ENCODE data around the gene LCLAT1. TPM values are rescaled to one million over a fixed set of nuclear protein-coding genes. Genes with fewer than 3 reads are reported as not detected.

LCLAT1 gene
- total RNA-seq, 1 experiment from 2014 or later = 18.5 TPM

DNA sequence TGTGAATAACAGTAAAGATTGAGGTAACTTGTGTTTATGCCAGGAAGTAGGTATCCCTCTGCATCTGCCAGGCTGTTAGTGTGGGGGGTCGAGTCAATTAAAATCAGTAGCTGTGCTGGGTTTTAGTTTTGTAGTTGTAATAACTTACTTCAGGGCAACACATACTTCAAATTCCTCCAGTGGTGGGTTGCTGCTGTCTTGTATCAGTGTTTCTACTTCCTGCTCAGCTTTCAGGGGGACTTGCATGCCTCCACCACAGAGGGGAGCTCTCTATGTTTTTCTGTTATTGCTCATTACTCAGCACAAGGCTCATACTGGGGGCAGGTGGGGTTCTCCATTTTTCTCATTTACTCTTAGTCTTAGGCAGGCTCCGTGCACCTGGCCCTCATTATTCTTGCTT, 223.4 kb downstream of the LCLAT1 start:
- no peak for DNase-seq (ENCODE audit: low read depth)

DNA sequence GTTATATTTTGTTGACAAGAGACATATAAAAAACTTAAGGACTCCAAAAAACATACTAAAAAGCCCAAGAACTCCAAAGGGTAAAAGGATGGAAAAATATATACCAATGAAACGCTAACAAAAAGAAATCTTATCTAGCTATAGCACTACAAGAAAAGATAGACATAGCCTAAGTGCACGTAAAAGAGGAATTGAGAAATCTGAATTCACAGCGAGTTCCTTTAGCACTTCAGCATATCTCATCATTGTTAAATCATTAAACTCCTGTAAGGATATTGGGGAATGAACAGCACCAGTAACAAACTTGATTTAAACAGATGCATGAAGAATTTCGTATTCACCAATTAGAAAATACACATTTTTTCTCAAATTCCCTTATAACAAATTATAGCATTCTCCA, 226.1 kb downstream of the LCLAT1 start:
- no peak for DNase-seq (ENCODE audit: low read depth)

DNA sequence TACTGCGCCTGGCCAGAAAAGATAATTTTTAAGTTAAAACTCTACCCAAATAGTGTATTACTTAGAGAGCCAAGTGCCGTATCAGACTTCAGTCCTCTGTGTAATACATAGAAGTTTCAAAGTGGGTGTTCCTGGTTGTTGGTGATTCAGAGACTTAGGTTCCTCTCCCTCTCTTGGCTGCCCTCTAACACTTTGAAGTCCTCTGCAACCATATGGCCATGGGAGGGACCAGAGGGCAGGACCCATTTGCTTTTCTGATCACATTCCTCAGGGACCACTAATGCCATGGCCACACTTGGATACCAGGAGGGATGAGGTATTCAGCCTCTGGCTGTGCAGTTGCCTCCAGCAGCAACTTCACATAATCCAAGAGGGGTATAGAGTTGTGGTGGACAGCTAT, 228.7 kb downstream of the LCLAT1 start:
- DNase-seq (ENCODE audit: low read depth) = no peak

DNA sequence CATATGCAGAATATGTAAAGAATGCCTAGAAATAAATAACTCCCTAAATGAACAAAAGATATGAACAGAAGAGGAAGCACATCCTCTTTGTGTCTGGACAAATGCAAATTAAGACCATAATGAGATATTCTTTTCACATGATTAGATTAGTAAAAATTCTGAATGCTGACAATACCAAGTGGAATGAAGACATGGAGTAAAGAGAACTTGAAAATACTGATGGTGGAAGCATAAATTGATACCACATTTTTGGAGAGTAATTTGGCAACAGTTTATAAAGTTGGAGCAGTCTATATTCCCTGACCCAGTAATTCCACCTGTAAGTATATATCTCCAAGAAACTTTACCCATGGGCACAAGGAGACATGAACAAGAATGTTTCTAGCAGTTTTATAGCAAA, 230.2 kb downstream of the LCLAT1 start:
- no peak for DNase-seq (ENCODE audit: low read depth)

DNA sequence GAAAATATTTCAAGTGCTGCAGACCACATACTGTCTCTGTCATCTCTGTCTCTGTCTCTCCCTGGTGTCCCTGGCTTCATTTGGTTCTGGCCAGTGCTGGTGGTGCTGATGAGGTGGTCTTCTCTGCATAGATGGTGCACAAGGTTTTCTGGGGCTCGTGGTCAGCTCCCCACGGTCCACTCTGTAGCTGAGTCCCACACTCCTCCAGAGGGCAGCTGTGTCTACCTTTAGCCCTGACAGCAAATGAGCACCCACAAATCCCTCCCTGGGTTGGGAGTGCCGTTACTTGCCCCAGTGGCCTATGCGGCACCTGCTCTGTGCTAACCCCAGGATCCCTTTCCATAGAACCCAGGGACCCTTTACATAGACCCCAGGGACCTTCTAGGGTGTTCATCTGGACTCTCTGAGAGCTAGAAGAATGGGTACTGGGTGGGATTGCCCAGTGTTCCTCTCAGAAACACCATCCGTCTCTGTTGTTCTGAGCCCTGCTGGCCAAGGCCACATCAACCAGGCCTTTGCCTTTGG, 230.9 kb downstream of the LCLAT1 start:
- no peak for DNase-seq (ENCODE audit: low read depth)

DNA sequence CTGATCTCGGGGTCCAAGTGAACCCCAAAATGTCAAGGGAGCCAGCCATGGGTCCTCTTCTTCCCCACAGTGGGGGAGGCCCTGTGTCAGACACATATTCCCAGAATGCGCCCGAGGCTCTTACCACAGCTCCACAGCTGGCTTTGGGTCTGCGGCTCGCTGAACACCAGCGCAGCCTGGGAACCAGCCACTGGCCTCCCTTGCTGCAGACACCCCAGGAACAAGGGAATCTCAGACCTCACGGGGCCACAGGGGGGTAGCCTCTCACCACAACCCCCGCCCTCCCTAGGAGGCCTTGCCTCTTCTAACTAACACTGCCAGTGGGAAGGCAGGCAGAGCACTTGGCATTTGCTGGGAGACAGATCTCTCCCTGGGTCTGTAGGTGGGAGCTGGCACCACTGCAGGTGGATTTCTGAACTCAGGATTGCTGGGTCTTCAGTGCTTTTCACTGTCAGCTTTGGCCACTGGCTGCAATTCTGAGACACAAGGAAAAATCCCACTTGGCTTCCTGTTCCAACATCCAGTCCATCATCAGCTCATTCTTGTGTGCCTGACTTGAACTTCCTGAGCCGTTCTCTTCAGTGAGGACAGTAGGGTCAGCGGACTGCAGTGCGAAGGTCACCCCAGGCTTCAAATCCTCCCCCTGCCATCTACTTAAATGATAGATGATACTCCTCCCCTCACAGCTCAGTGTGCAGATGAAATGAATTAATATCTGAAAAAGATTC, 231.5 kb downstream of the LCLAT1 start:
- DNase-seq (ENCODE audit: low read depth) = no peak

DNA sequence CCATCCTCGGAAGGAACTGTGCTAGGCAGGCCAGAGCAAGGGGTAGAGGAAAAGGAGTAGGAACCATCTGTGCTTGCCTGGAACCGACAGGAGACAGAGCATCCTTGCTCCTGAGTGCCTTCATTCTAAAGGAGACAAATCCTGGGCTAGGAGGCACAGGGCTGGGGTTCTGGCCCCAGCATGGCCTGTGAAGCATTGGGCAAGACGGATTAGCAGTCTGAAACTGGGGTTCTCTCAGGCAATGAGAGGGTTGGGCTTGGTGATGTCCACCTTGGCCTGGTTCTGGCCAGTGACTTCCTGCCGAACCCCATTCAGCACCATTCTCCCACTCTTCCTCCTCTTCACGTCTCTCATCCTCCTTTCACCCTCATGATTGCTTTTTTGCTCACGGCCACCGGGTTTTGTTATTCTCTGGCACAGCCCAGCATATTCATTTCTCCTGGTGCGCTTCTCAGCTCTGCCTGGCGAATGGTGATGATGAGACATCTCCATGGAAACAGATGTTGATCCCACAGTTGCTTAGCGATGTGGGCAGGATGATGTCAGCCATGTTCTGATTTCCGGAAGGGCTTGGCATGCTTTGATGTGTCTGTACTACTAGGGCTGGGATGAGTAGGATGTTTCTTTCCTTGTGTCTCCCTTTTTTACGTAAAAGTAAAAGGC, 232.5 kb downstream of the LCLAT1 start:
- peak; percentile 56 for DNase-seq (ENCODE audit: low read depth)

DNA sequence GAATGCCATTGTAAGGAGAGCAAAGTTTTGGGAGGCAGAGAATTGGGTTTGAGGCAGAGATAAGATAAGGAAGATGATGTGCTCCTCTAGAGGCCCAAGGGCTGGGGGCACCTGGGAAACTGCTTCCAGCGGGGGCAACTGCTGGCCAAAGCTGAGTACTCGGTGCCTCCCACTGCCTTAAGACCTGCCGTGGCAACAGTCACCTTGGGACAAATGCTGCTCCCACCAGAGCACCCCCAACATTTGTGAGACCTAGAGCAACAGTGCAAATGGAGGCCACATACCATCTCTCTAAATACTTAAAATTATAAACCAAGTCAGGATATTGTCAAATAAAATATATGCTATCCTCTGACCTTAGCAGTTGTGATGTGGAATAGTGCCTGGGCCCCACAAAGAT, 233.1 kb downstream of the LCLAT1 start:
- no peak for DNase-seq (ENCODE audit: low read depth)

DNA sequence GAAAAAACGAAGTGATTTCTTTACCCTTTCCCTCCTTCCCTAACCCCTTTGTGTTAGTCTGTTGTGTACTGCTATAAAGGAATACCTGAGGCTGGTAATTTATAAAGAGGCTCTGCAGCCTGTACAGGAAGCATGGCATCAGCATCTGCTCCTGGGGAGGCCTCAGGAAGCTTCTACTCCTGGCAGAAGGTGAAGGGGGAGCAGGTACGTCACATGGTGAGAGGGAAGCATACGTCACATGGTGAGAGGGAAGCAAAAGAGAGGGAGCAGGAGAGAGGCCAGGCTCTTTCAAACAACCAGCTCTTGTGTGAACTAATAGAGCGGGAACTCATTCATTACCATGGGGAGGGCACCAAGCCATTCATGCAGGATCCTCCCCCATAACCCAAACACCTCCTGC, 234.0 kb downstream of the LCLAT1 start:
- no peak for DNase-seq (ENCODE audit: low read depth)

DNA sequence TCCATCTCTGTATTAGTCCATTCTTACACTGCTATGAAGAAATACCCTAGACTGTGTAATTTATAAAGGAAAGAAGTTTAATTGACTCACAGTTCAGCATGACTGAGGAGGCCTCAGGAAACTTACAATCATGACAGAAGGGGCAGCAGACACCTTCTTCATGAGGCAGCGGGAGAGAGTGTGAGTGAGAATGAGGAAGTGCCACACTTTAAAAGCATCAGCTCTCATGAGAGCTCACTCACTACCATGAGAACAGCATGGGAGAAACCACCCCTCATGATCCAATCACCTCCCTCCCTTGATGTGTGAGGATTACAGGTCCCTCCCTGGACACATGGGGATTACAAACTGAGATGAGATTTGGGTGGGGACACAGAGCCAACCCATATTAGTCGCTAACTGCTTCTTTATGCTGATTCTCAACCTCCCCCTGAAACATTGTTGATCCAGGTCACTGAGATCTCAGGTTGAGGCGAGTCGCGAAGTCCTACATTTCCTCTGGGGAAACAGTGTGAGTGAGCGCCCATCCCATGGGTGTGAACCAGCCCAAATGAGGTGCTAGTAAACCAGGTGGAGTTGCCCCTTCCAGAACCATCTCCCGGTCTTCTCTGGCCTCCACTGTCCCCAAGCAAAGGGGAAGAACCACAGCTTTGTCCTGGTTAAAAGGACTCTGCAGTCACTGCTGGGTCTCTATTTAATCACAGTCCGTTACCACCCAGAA, 236.3 kb downstream of the LCLAT1 start:
- no peak for DNase-seq (ENCODE audit: low read depth)

DNA sequence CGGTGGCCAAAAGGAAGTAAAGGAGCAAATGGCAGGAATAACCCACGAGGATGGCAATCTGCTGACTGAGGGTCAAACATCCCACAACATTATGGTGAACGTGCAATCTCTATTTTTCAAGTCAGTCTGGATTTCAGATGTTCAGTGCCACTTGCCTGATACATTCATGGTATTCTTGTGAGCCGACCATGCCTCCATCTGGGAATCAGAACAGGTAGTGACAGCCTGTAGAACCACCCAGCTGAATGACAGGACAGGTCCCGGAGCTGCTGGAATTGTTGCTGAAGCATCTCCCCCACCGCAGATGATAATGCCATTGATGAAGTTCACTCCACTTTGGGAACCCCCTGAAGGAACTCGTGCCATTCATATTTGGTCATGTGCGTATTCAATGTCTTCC, 237.0 kb downstream of the LCLAT1 start:
- no peak for DNase-seq (ENCODE audit: low read depth)

DNA sequence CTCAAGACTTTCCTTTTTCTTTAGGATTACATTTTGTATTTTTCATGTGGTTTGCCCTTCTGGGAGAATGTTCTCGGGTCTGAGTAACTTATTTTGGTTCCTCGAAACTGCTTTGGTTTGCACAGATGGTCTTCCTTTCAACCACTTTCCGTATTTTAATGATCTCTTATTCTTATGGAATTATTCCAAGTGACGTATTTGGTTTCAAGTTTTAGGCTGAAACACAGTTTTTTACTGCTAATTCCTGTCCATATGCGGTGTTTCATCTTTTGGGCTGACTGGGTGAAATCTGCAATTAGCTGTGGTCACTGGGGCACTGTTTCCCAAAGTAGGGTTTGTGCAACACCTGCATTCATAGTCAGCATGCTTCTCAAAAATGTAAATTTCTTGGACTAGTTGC, 237.5 kb downstream of the LCLAT1 start:
- DNase-seq (ENCODE audit: low read depth) = no peak

DNA sequence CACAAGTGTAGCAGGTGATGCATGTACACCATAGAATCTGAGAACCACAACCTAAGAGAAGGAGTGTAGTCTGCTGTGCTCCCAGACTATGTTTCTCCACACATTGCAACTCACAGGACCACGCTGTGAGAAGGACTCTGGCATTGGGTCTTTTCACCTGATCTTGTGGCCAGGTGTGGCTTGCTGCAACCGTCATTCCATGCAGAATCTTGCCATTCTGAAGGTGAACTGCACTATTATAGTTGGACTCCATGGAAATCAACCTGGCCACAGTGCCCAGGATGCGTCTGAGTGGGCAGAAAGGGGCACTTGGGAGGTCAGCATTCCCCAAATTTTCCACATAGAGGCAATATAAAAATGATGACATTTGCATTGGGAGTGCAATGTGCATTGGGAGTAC, 237.9 kb downstream of the LCLAT1 start:
- DNase-seq (ENCODE audit: low read depth) = no peak

DNA sequence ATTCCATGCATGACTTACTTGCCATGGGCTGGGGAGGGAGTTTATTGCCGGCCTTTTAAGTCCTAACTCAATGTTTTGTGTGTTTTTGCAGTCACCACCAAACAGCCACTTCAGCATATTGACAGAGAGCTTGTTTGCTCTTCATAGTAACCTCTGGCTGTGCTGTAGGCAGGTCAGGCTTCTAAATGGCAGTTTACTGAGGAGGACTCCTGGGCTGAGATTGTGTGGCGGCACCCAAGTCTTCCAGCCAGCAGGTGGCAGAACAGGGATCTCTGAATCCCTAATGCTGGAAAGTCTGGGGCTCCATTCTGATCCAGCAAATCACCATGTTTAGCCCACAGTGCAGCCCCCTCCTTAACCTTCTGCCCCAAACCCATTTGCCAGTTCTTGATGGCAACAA, 239.0 kb downstream of the LCLAT1 start:
- DNase-seq (ENCODE audit: low read depth) = no peak

DNA sequence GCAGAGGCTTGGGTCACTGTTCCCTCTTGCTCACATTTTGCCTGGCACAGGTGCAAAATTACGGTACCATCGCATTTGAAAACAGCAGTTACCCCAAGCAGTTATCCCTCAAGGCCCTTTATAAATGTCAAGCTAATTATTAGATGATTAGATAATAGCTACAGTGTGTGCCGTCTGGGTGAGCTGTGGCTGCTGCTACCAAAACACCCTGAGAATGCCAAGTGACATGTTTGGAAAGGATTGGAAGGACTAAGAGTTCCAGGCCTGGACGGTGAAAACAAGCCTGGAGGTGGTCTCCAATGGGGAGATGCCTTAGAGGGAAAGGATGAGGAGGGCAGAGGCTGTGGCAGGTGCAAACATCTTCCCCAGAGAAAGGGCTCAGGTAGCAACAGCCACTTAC, 239.6 kb downstream of the LCLAT1 start:
- DNase-seq (ENCODE audit: low read depth) = no peak

DNA sequence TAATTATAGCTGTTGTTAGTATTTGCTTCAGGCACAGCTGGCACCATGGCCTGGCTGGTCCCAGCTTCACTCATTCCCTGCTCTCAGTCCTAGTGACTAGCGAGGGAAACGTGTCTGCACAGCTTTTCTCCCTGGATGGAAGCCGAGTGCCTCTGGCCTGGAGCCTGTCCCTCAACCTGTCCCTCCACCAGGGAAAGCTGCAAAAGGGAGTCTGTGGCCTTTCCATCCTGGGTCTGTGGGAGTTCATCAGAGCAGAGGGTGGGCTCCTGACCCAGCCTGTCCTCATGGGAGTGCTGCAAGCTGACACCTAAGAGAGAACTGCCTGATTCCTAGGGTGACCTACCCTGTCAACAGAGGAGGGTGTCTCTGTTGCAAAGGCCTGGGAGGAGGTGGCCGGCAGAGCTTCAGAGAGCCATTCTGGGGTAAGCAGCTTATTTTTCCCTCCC, 241.9 kb downstream of the LCLAT1 start:
- no peak for DNase-seq (ENCODE audit: low read depth)

DNA sequence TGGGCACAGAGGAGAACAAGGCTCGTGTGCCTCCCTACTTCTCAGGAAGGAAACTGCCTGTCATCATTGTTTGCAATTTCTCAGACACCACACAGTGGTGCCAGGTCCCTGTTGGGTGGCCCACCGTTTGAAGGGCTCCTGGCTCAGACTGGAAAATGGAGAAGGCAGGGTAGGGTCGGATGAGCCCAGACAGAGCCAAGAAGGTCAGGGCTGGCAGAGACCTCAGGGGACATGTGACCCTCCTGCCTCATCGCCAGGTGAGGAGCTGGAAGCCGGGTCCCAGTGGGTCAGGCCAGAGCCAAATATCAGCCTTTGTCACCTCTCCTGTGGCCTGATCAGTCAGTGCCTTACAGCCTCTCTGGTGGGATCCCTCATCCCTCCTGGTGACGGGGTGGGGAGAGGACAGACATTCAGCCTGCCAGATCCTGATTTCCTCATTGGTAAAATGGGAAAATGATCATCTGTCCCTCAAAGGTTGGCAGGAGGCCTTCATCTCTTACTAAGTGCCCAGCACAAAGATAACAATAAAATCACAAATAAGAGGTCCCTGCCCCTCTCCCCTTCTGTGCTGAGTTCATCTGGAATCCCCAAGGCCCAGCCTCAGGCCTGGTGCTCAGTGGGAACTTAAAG, 242.6 kb downstream of the LCLAT1 start:
- no peak for DNase-seq (ENCODE audit: low read depth)

DNA sequence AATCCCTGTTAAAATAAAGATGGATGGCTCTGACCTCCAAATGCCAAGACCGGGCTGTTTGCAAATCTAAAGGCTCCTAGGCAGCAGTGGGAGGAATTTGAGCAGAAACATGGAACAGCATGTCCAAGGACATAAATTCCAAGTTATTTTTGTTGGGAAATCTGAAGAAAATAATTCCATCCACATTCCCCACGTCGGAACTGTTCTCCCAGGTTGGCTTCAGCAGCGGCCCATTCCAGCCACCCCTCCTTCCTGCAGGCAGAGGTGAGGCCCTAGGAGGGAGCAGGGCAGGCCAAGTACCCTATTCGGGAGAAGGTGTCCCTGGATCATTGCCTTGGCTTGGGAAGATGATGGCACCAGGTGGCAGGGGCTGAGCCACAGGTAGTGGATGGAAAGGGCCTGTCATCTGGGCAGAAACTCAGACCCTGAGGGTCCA, 243.1 kb downstream of the LCLAT1 start:
- DNase-seq (ENCODE audit: low read depth) = no peak

DNA sequence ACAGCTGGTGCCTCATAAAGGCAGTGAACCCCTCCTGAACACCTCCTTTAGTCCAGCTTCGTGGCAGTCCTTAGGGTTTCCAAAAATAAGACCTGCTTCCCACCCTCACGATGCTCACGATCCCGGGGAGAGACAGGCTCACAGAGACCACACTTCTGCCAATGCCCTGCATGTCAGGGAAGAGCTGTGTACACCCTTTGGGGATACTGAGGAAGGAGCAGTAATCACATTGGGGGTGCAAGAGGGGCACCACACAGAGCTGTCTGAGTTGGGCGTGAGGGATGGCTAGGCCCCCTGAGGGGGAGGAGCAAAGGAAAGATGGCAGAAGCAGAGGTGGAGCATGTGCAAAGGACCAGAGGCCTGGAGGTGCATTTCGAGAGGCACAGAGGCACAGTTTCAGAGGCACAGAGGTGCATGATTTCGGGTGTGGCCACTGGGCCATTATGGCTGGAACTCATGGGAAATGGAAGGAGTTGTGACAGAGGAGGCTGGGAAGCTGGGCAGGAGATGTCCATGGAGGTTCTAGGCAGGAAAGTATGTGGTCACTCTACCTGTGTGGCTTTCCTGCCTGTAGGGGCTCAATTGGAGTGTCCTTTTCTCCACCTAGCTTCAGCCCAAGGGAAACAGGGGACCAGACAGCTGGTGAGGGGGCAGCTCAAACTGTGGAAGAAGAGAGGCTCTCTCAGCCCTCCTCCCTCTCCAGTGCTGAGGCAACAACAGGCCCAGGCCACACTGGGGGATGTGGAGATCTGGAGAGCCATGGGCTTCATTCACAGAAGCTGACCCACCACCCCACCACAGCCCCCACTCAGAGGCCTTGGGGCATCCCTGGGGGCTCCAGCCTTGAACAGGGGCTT, 244.3 kb downstream of the LCLAT1 start:
- DNase-seq (ENCODE audit: low read depth) = no peak

DNA sequence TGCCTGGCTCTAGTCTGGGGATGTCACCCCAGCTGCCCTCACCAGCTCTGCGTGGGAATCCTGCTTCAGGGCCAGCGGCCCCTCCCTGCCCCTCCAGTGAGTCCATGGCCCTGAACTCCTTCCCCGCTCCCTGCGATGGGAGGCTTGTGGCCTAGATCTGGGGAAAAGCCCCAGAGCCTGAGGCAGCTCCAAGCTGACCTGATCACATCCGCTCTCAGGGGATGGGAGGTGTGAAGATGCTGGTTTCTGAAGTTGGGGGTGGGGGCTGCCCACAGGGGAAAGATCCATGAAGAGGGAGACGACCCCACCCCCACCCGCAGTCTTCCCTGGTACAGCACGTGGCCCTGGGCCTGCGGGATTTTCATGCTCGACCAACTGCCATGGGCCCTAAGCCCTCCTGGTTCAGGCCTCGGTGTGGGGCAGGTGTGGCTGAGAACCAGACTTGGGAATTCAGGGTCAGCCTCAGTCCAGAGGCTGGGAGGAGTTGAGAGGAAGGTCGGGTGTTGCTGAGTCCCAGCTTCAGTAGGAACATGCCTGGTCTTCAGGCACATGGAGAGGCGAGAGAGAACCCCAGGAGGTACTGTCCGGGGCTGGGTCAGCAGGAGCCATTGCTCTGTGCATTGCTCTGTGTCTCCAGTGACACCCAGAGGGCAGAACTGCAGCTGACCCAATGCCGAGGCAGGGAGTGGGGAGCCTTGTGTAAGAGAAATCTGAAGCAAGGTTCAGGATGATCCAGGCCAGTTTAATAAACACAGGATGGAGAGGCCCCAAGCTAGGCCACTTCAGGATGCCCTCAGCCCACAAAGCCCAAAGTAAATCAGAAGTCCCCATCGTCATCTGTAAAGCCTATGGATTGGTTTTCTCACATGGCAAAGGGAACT, 245.1 kb downstream of the LCLAT1 start:
- no peak for DNase-seq (ENCODE audit: low read depth)
